T-cell (primary cell): ENCODE results near the gene JAKMIP3. TPM values are rescaled to one million over a fixed set of nuclear protein-coding genes. Genes with fewer than 3 reads are reported as not detected.

Experiments used
- ATAC-seq, 4 experiments: fragments of 200-7000 bp in 3 of 4; fragments of 150-1000 bp in 1 of 4; cut with Tn5 transposase; replicated peaks in 1 of 4; 1 replicate in 3 of 4; 2 replicates in 1 of 4; pipeline ENCODE4 v1.10.0; 2021; ENCODE audit warnings: moderate library complexity in 3 of 4, mild to moderate bottlenecking in 2 of 4, moderate number of reproducible peaks in 1 of 4
- CTCF ChIA-PET, 2 donors: fragments of 300-600 bp; sonication (Branson Sonifier 250); formaldehyde crosslinking; loops; one replicate each; lab custom pipeline; 2022; ENCODE audit warnings: antibody characterized with exemption in 2 of 2; lab: Charles Lee
- POLR2A ChIA-PET, 2 donors: fragments of 300-600 bp; sonication (Branson Sonifier 250); formaldehyde crosslinking; loops; one replicate each; lab custom pipeline; 2022; ENCODE audit warnings: antibody characterized with exemption in 2 of 2; lab: Charles Lee
- DNase-seq, 35 experiments: peaks; one replicate each; pipeline versions ENCODE4 v3.0.0 to v3.0.0-alpha.2; 2013 to 2023
- H3K27ac ChIP-seq: one replicate; pipeline ENCODE4 v1.5.1; 2013; ENCODE audit warnings: low read length
- H3K27me3 ChIP-seq, 2 experiments: replicated peaks in 1 of 2; 1 replicate in 1 of 2; 2 replicates in 1 of 2; pipeline versions ENCODE4 v1.6.1 to v1.7.0; 2013; ENCODE audit warnings: low read length in 1 of 2, mixed read lengths in 1 of 2; ENCODE audit not compliant: control insufficient read depth in 2 of 2, insufficient read depth in 2 of 2; ENCODE audit errors: extremely low read depth in 1 of 2
- H3K36me3 ChIP-seq, 2 donors: 1 replicate in 1 of 2; 2 replicates in 1 of 2; pipeline versions ENCODE4 v1.6.1 to v1.7.0; 2013; ENCODE audit warnings: low read length in 1 of 2; ENCODE audit not compliant: control insufficient read depth in 2 of 2, insufficient read depth in 1 of 2; ENCODE audit errors: extremely low read depth in 1 of 2
- H3K4me1 ChIP-seq, 2 experiments: 1 replicate in 1 of 2; 2 replicates in 1 of 2; pipeline versions ENCODE4 v1.6.1 to v1.7.0; 2013; ENCODE audit warnings: low read length in 2 of 2, mixed read lengths in 1 of 2; ENCODE audit not compliant: insufficient read depth in 2 of 2, control insufficient read depth in 1 of 2; ENCODE audit errors: extremely low read depth in 1 of 2
- H3K4me3 ChIP-seq, 2 donors: 1 replicate in 1 of 2; 2 replicates in 1 of 2; pipeline versions ENCODE4 v1.5.1 to v1.7.0; 2013; ENCODE audit warnings: mild to moderate bottlenecking in 2 of 2, low read length in 1 of 2, moderate library complexity in 1 of 2; ENCODE audit not compliant: control insufficient read depth in 1 of 2; ENCODE audit errors: extremely low read depth in 1 of 2
- H3K9me3 ChIP-seq: 2 replicates; pipeline ENCODE4 v1.7.0; 2013
- H3K27ac Mint-ChIP-seq, 2 donors: one replicate each; pipeline ENCODE4 v1.8.0; 2020 to 2021; ENCODE audit warnings: mild to moderate bottlenecking in 2 of 2, mixed read lengths in 2 of 2
- H3K27me3 Mint-ChIP-seq, 2 donors: one replicate each; pipeline ENCODE4 v1.8.0; 2021 to 2022; ENCODE audit warnings: mixed read lengths in 2 of 2
- H3K36me3 Mint-ChIP-seq: one replicate; pipeline ENCODE4 v1.8.0; 2021; ENCODE audit warnings: mixed read lengths
- H3K4me1 Mint-ChIP-seq, 3 donors: one replicate each; pipeline ENCODE4 v1.8.0; 2020 to 2022; ENCODE audit warnings: mixed read lengths in 3 of 3, mild to moderate bottlenecking in 1 of 3
- H3K4me3 Mint-ChIP-seq, 3 donors: one replicate each; pipeline ENCODE4 v1.8.0; 2020 to 2022; ENCODE audit warnings: mild to moderate bottlenecking in 3 of 3, mixed read lengths in 3 of 3, moderate library complexity in 3 of 3
- H3K9me3 Mint-ChIP-seq, 3 donors: one replicate each; pipeline ENCODE4 v1.8.0; 2020 to 2022; ENCODE audit warnings: mixed read lengths in 3 of 3
- WGBS: methylation state at CpG from one replicate; pipeline ENCODE4 v1.1.5; 2013; ENCODE audit warnings: missing lambda C conversion rate; ENCODE audit not compliant: insufficient coverage; 5-methylcytosine and 5-hydroxymethylcytosine counted together
- total RNA-seq, 35 experiments: library from RNA in 6 of 35; stranded (reverse) in 6 of 35; fragments of 120-200 nt in 1 of 35; gene quantifications; one replicate each; pipeline versions ENCODE4 v1.2.1 to v1.2.4 and lab custom pipeline; 2013 to 2026

Gene JAKMIP3
- total RNA-seq, 5 donors from 2014 or later (not counting 1 experiment from before 2014, with no cell fraction given): 0.32 to 0.98 (median 0.50) TPM

DNA sequence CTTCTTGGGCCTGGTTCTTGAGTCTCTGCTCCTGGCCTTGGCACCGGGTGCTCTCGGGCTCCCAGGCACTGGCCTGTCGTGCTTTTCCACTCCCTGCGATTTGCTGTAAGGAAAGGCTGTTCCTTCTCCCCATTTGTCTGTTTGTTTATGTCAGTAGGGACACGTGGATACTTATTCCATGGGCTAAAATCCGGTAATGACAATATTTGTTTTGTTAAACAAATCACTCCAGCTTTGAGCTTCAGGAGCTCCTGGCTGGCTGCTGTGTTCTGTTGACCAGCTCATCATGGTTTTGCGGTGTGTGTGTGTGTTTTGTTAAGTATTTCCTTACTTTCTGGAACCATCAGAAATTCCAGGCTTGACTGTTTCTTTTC, 17.5 kb upstream of the JAKMIP3 start:
- Histone ChIP-seq H3K36me3 (no peaks in the 10 kb centered on the region), H3K27ac (no peak overlapping the region), H3K4me3 (no peak overlapping the region), H3K4me1 (no peaks in the 10 kb centered on the region), H3K9me3 (no peaks in the 10 kb centered on the region), H3K27me3 (peaks cover 0 to 50% of the 10 kb centered on the region in 2 experiments)
- DNase-seq (no peak), ATAC-seq (no peak)
- ChIA-PET CTCF (no interaction called here), POLR2A (no interaction called here)
- H3K4me3 Mint-ChIP-seq: no peak overlapping the region
- WGBS: 81% methylated on average over 4 of the region's 7 CpGs
- H3K27ac Mint-ChIP-seq: no peak overlapping the region
- H3K27me3 Mint-ChIP-seq: peaks cover 15 to 28% of the 10 kb centered on the region in 2 donors
- peaks cover 4% of the 10 kb centered on the region for H3K36me3 Mint-ChIP-seq
- H3K4me1 Mint-ChIP-seq: no peaks in the 10 kb centered on the region
- peaks cover 5 to 9% (median 6%) of the 10 kb centered on the region in 3 donors for H3K9me3 Mint-ChIP-seq

DNA sequence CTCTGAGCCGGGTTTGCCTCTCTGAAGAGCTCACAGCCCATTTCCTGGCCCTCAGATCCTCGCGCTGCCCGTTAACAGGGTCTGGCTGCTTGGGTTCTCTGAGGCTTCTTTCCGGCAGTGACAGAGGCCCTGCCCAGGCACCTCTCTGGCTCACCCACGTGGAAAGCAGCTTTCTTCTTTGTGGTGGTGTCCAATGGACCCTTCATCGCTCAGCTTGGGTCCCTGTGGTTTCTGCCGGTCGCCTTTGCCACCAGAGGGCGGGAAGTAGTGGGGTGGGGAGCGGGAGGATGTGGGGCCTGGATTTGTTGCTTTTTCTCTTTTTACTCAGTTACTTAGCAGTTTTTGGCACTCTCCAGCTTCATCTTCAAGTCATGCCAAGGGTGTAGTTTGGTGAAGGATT, 15.6 kb upstream of the JAKMIP3 start:
- peaks cover 5 to 9% (median 6%) of the 10 kb centered on the region in 3 donors for H3K9me3 Mint-ChIP-seq
- DNase-seq (no peak), ATAC-seq (no peak)
- CTCF ChIA-PET: no interaction called here
- no peak overlapping the region for H3K4me3 Mint-ChIP-seq
- H3K4me3 ChIP-seq: no peak overlapping the region
- H3K27me3 ChIP-seq: peaks cover 0 to 45% of the 10 kb centered on the region in 2 experiments
- no peaks in the 10 kb centered on the region for H3K4me1 ChIP-seq
- H3K36me3 ChIP-seq: no peaks in the 10 kb centered on the region
- peaks cover 12 to 24% of the 10 kb centered on the region in 2 donors for H3K27me3 Mint-ChIP-seq
- H3K9me3 ChIP-seq: no peaks in the 10 kb centered on the region
- 69% methylated on average over 4 of the region's 11 CpGs for WGBS
- H3K4me1 Mint-ChIP-seq: no peaks in the 10 kb centered on the region
- POLR2A ChIA-PET: no interaction called here
- H3K36me3 Mint-ChIP-seq: peaks cover 4% of the 10 kb centered on the region
- no peak overlapping the region for H3K27ac Mint-ChIP-seq
- H3K27ac ChIP-seq: no peak overlapping the region

DNA sequence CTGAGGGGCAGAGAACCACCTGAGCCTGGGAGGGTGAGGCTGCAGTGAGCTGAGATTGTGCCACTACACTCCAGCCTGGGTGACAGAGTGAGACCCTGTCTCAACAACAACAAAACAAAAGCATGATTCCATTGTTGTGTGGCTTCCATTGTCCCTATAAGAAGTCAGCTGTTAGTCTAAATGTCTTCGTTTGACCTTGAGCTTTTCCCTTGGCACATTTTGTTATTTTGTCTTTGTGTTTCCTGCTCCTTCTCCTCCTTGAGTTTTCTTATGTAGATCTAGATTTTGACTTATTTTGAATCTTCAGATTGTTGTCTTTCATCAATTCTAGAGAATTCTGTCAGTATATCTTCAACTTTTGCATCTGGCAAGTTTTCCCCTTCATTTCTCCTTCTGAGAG, 13.6 kb upstream of the JAKMIP3 start:
- H3K4me1 Mint-ChIP-seq: no peaks in the 10 kb centered on the region
- peaks cover 4% of the 10 kb centered on the region for H3K36me3 Mint-ChIP-seq

DNA sequence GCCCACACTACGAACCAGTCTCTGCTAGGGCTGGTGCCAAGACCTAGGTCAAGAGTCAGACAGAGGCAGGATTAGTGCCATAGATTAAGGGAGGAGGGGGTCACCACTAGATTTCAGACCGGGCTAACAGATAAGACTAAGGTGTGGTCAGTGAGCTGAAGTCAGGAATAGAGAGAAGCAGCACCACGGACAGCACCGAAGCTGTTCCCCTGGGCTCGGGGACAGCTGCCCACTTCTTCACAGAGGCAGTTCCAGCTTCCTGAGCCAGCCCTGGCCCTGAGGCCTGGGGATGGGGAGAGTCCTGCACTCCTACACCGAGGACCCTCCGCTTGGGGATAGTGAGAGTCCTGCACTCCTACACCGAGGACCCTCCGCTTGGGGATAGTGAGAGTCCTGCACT, 11.2 kb upstream of the JAKMIP3 start:
- Histone ChIP-seq H3K27ac (no peak overlapping the region), H3K9me3 (no peaks in the 10 kb centered on the region), H3K27me3 (peaks cover 0 to 70% of the 10 kb centered on the region in 2 experiments), H3K4me1 (no peaks in the 10 kb centered on the region), H3K36me3 (no peaks in the 10 kb centered on the region), H3K4me3 (no peak overlapping the region)
- ChIA-PET POLR2A (no interaction called here), CTCF (no interaction called here)
- WGBS: 33% methylated on average over 5 of the region's 9 CpGs
- Mint-ChIP-seq H3K4me1 (no peaks in the 10 kb centered on the region), H3K9me3 (peaks cover 5 to 9% (median 6%) of the 10 kb centered on the region in 3 donors), H3K36me3 (peaks cover 4% of the 10 kb centered on the region), H3K4me3 (no peak overlapping the region), H3K27ac (no peak overlapping the region), H3K27me3 (peaks cover 13 to 32% of the 10 kb centered on the region in 2 donors)
- DNase-seq (no peak), ATAC-seq (no peak)

More for the DNA sequence above, 13.6 kb upstream of the JAKMIP3 start:
- Histone ChIP-seq H3K27me3 (peaks cover 0 to 56% of the 10 kb centered on the region in 2 experiments), H3K4me1 (no peaks in the 10 kb centered on the region), H3K36me3 (no peaks in the 10 kb centered on the region), H3K9me3 (no peaks in the 10 kb centered on the region), H3K27ac (no peak overlapping the region), H3K4me3 (no peak overlapping the region)
- H3K27ac Mint-ChIP-seq: no peak overlapping the region
- ATAC-seq: no peak
- H3K9me3 Mint-ChIP-seq: peaks cover 5 to 9% (median 6%) of the 10 kb centered on the region in 3 donors
- H3K4me3 Mint-ChIP-seq: no peak overlapping the region
- H3K27me3 Mint-ChIP-seq: peaks cover 10 to 26% of the 10 kb centered on the region in 2 donors
- no peak for DNase-seq
- POLR2A ChIA-PET: no interaction called here
- CTCF ChIA-PET: no interaction called here
- 83% methylated on average over 1 of the region's 1 CpG for WGBS

DNA sequence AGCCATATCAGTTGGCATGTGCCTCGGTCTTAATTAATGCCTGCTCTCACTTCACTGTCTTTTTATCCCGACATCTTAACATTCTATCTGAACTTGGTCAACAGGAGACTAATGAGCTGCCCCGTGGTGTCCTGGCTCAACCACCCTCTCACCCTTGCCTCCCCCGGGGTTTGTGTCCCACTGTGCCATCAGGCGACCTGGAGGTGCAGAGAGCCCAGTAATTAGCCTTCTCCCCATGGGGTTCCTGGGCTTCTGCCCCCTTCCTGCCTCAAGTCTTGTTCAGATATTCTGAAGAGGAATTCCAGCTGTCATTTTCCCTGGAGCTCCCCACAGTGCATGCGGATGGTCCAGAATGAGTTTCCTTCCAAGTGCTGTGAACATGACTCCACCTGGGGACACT, 10.1 kb upstream of the JAKMIP3 start:
- Histone ChIP-seq H3K27ac (no peak overlapping the region), H3K9me3 (no peaks in the 10 kb centered on the region), H3K4me1 (no peaks in the 10 kb centered on the region), H3K36me3 (no peaks in the 10 kb centered on the region), H3K27me3 (peaks cover 0 to 66% of the 10 kb centered on the region in 2 experiments), H3K4me3 (no peak overlapping the region)
- no peak overlapping the region for H3K27ac Mint-ChIP-seq
- 94% methylated on average over 3 of the region's 6 CpGs for WGBS
- CTCF ChIA-PET: no interaction called here
- POLR2A ChIA-PET: no interaction called here
- H3K4me3 Mint-ChIP-seq: no peak overlapping the region
- peaks cover 8 to 32% of the 10 kb centered on the region in 2 donors for H3K27me3 Mint-ChIP-seq
- H3K4me1 Mint-ChIP-seq: no peaks in the 10 kb centered on the region
- ATAC-seq (no peak), DNase-seq (no peak)
- peaks cover 4% of the 10 kb centered on the region for H3K36me3 Mint-ChIP-seq
- peaks cover 5 to 9% (median 6%) of the 10 kb centered on the region in 3 donors for H3K9me3 Mint-ChIP-seq

DNA sequence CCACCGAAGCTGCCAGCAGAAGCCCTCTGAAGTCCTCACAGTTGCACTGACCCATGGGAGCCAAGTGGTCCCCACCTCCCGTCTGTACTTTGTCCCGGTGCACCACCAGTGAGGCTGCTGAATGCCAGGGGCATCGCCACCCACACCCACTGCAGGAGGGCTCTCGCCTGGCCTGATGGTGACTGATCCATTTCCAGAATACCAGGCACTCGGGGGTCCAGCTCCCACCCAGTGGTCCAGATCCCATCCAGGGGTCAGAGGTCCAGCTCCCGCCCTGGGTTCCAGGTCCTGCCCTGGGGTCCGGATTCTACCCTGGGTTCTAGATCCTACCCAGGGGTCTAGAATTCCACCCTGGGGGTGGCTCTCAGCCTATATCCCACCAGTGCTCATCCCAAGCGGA, 9.1 kb upstream of the JAKMIP3 start:
- no peak overlapping the region for H3K27ac ChIP-seq
- ATAC-seq (no peak), DNase-seq (no peak)
- H3K27me3 Mint-ChIP-seq: peaks cover 8 to 32% of the 10 kb centered on the region in 2 donors
- peaks cover 0 to 56% of the 10 kb centered on the region in 2 experiments for H3K27me3 ChIP-seq
- peaks cover 5 to 9% (median 6%) of the 10 kb centered on the region in 3 donors for H3K9me3 Mint-ChIP-seq
- H3K4me3 ChIP-seq: no peak overlapping the region
- peaks cover 4% of the 10 kb centered on the region for H3K36me3 Mint-ChIP-seq
- ChIA-PET CTCF (no interaction called here), POLR2A (no interaction called here)
- H3K36me3 ChIP-seq: no peaks in the 10 kb centered on the region
- H3K9me3 ChIP-seq: no peaks in the 10 kb centered on the region
- H3K27ac Mint-ChIP-seq: no peak overlapping the region
- H3K4me3 Mint-ChIP-seq: no peak overlapping the region
- WGBS: 81% methylated on average over 8 of the region's 9 CpGs
- no peaks in the 10 kb centered on the region for H3K4me1 Mint-ChIP-seq
- no peaks in the 10 kb centered on the region for H3K4me1 ChIP-seq
